C4-2B (cell line): ENCODE results near the gene CYTH3.

Source experiments
- ZFX ChIP-seq: fragments of 450-650 bp; IDR thresholded peaks from 2 replicates; pipeline ENCODE4 v1.6.1; 2017
- TF ChIP-seq, protein P1 (sequence below): fragments of 450-650 bp; conservative IDR thresholded peaks from 2 replicates; pipeline ENCODE4 v1.5.1; 2017; ENCODE audit warnings: mild to moderate bottlenecking

DNA sequence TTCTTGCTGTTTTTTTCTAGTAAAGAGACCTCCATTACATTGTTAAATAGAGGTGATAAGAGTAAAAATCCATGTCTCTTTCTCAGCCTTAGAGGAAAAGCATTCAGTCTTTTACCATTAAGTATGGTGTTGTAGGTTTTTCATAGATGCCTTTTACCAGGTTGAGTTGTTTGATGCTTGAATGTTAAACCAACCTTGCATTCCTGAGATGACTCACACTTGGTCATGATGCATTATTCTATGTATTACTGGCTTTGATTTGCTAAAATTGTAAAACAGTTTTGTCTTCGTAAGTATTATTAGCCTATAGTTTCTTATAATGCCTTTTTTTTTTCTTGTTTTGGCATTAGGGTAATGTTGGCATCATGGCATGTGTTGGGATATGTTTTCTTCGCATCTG, 151.3 kb downstream of the CYTH3 start:
- TF ChIP-seq, protein P1, sequence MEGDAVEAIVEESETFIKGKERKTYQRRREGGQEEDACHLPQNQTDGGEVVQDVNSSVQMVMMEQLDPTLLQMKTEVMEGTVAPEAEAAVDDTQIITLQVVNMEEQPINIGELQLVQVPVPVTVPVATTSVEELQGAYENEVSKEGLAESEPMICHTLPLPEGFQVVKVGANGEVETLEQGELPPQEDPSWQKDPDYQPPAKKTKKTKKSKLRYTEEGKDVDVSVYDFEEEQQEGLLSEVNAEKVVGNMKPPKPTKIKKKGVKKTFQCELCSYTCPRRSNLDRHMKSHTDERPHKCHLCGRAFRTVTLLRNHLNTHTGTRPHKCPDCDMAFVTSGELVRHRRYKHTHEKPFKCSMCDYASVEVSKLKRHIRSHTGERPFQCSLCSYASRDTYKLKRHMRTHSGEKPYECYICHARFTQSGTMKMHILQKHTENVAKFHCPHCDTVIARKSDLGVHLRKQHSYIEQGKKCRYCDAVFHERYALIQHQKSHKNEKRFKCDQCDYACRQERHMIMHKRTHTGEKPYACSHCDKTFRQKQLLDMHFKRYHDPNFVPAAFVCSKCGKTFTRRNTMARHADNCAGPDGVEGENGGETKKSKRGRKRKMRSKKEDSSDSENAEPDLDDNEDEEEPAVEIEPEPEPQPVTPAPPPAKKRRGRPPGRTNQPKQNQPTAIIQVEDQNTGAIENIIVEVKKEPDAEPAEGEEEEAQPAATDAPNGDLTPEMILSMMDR: no peak
- TF ChIP-seq ZFX: no peak
